ENCODE data around the gene TOM1L1.

- no peak for TF ChIP-seq POLR2A (IDR thresholded peaks at IDR 0.05)
- TF ChIP-seq, protein P1, sequence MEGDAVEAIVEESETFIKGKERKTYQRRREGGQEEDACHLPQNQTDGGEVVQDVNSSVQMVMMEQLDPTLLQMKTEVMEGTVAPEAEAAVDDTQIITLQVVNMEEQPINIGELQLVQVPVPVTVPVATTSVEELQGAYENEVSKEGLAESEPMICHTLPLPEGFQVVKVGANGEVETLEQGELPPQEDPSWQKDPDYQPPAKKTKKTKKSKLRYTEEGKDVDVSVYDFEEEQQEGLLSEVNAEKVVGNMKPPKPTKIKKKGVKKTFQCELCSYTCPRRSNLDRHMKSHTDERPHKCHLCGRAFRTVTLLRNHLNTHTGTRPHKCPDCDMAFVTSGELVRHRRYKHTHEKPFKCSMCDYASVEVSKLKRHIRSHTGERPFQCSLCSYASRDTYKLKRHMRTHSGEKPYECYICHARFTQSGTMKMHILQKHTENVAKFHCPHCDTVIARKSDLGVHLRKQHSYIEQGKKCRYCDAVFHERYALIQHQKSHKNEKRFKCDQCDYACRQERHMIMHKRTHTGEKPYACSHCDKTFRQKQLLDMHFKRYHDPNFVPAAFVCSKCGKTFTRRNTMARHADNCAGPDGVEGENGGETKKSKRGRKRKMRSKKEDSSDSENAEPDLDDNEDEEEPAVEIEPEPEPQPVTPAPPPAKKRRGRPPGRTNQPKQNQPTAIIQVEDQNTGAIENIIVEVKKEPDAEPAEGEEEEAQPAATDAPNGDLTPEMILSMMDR (IDR thresholded peaks at IDR 0.05 in 4 of 5, conservative IDR thresholded peaks at IDR 0.05 in 1 of 5): no peak
Measured at GRCh38 chr17:55004484-55004883, 103.8 kb downstream of the TOM1L1 start.

All from gastrocnemius medialis (tissue), 4 donors.